H9 (cell line): ENCODE results near the gene CD80. TPM values are rescaled to one million over a fixed set of nuclear protein-coding genes. Genes with fewer than 3 reads are reported as not detected.

Experiments used
- DNase-seq: peaks from one replicate; pipeline ENCODE4 v3.0.0-alpha.2; 2017
- H2AFZ ChIP-seq: one replicate; pipeline ENCODE4 v1.6.1; 2013; ENCODE audit warnings: mild to moderate bottlenecking, low read length, control low read depth, moderate library complexity
- H2AK5ac ChIP-seq: 2 replicates; pipeline ENCODE4 v1.6.1; 2013; ENCODE audit warnings: low read length, control low read depth, mixed read lengths; ENCODE audit not compliant: insufficient read length
- H2BK120ac ChIP-seq: one replicate; pipeline ENCODE4 v1.6.1; 2013; ENCODE audit warnings: low read depth, mild to moderate bottlenecking, low read length, control low read depth, inconsistent platforms; ENCODE audit not compliant: poor library complexity, severe bottlenecking
- H2BK12ac ChIP-seq: 2 replicates; pipeline ENCODE4 v1.6.1; 2013; ENCODE audit warnings: low read length, control low read depth, mixed read lengths, low read depth; ENCODE audit not compliant: insufficient read length
- H2BK15ac ChIP-seq: 2 replicates; pipeline ENCODE4 v1.6.1; 2013; ENCODE audit warnings: low read depth, low read length, control low read depth
- H2BK20ac ChIP-seq: one replicate; pipeline ENCODE4 v1.6.1; 2013; ENCODE audit warnings: low read depth, mild to moderate bottlenecking, low read length, control low read depth, inconsistent platforms; ENCODE audit not compliant: poor library complexity, severe bottlenecking
- H2BK5ac ChIP-seq: 2 replicates; pipeline ENCODE4 v1.6.1; 2013; ENCODE audit warnings: low read length, control low read depth, mixed read lengths; ENCODE audit not compliant: insufficient read length
- H3K14ac ChIP-seq: 2 replicates; pipeline ENCODE4 v1.6.1; 2013; ENCODE audit warnings: low read length, control low read depth; ENCODE audit not compliant: insufficient read depth
- H3K18ac ChIP-seq: 2 replicates; pipeline ENCODE4 v1.6.1; 2013; ENCODE audit warnings: low read depth, mild to moderate bottlenecking, mixed read lengths, low read length, control low read depth; ENCODE audit not compliant: insufficient read length
- H3K23ac ChIP-seq: 2 replicates; pipeline ENCODE4 v1.6.1; 2013; ENCODE audit warnings: low read length, control low read depth, mixed read lengths, low read depth; ENCODE audit not compliant: insufficient read length
- H3K23me2 ChIP-seq: 2 replicates; pipeline ENCODE4 v1.6.1; 2013; ENCODE audit warnings: low read depth, mild to moderate bottlenecking, mixed read lengths, low read length, control low read depth; ENCODE audit not compliant: insufficient read length, poor library complexity, severe bottlenecking
- H3K27ac ChIP-seq: 2 replicates; pipeline ENCODE4 v1.5.1; 2013; ENCODE audit warnings: low read length, control low read depth, mixed read lengths, low read depth; ENCODE audit not compliant: insufficient read length
- H3K27me3 ChIP-seq: 2 replicates; pipeline ENCODE4 v1.6.1; 2013; ENCODE audit warnings: low read length, control low read depth, inconsistent platforms; ENCODE audit not compliant: insufficient read depth
- H3K4ac ChIP-seq: 2 replicates; pipeline ENCODE4 v1.6.1; 2013; ENCODE audit warnings: low read depth, mild to moderate bottlenecking, control low read depth, inconsistent platforms, low read length, moderate library complexity
- H3K4me1 ChIP-seq: 2 replicates; pipeline ENCODE4 v1.6.1; 2013; ENCODE audit warnings: low read length, control low read depth, inconsistent platforms; ENCODE audit not compliant: insufficient read depth
- H3K4me2 ChIP-seq: 2 replicates; pipeline ENCODE4 v1.6.1; 2013; ENCODE audit warnings: low read length, control low read depth, mixed read lengths; ENCODE audit not compliant: insufficient read length, insufficient read depth
- H3K56ac ChIP-seq: 2 replicates; pipeline ENCODE4 v1.6.1; 2013; ENCODE audit warnings: low read depth, mild to moderate bottlenecking, mixed read lengths, low read length, control low read depth; ENCODE audit not compliant: insufficient read length
- H3K79me1 ChIP-seq: 2 replicates; pipeline ENCODE4 v1.6.1; 2013; ENCODE audit warnings: low read depth, mild to moderate bottlenecking, moderate library complexity, low read length, control low read depth, inconsistent platforms; ENCODE audit not compliant: insufficient read depth, poor library complexity, severe bottlenecking
- H3K79me2 ChIP-seq: 2 replicates; pipeline ENCODE4 v1.6.1; 2013; ENCODE audit warnings: low read length, control low read depth, inconsistent platforms; ENCODE audit not compliant: insufficient read depth
- H3K9ac ChIP-seq: 2 replicates; pipeline ENCODE4 v1.6.1; 2013; ENCODE audit warnings: low read length, control low read depth, mixed read lengths; ENCODE audit not compliant: insufficient read length; ENCODE audit errors: extremely low read depth
- H3K9me3 ChIP-seq: one replicate; pipeline ENCODE4 v1.6.1; 2013; ENCODE audit warnings: low read depth, low read length, inconsistent platforms; ENCODE audit not compliant: control insufficient read depth
- H3T11ph ChIP-seq: one replicate; pipeline ENCODE4 v1.6.1; 2013; ENCODE audit warnings: mild to moderate bottlenecking, low read length, control low read depth, inconsistent platforms
- H4K20me1 ChIP-seq: one replicate; pipeline ENCODE4 v1.6.1; 2013; ENCODE audit not compliant: control insufficient read depth, insufficient read length, insufficient read depth
- H4K5ac ChIP-seq: 2 replicates; pipeline ENCODE4 v1.6.1; 2013; ENCODE audit warnings: low read depth, mild to moderate bottlenecking, mixed read lengths, low read length, control low read depth; ENCODE audit not compliant: insufficient read length
- H4K8ac ChIP-seq: replicated peaks from 2 replicates; pipeline ENCODE4 v1.6.1; 2013; ENCODE audit warnings: low read length, control low read depth, mixed read lengths, low read depth; ENCODE audit not compliant: insufficient read length
- H4K91ac ChIP-seq: 2 replicates; pipeline ENCODE4 v1.6.1; 2013; ENCODE audit warnings: low read depth, mild to moderate bottlenecking, moderate library complexity, mixed read lengths, low read length, control low read depth; ENCODE audit not compliant: insufficient read length
- H3K27ac Mint-ChIP-seq, 3 experiments: 2 replicates in 2 of 3; 3 replicates in 1 of 3; pipeline ENCODE4 v1.8.0; 2020 to 2021; ENCODE audit warnings: mixed read lengths in 3 of 3, mild to moderate bottlenecking in 1 of 3, moderate library complexity in 1 of 3
- H3K27me3 Mint-ChIP-seq: 2 replicates; pipeline ENCODE4 v1.8.0; 2021; ENCODE audit warnings: low read depth, mild to moderate bottlenecking, moderate library complexity, mixed read lengths
- H3K36me3 Mint-ChIP-seq, 3 experiments: 2 replicates in 2 of 3; 3 replicates in 1 of 3; pipeline ENCODE4 v1.8.0; 2020 to 2021; ENCODE audit warnings: low read depth in 3 of 3, mixed read lengths in 3 of 3; ENCODE audit not compliant: insufficient read depth in 1 of 3
- H3K4me1 Mint-ChIP-seq, 2 experiments: 2 replicates each; pipeline ENCODE4 v1.8.0; 2020; ENCODE audit warnings: mixed read lengths in 2 of 2
- H3K4me3 Mint-ChIP-seq, 2 experiments: 2 replicates in 1 of 2; 3 replicates in 1 of 2; pipeline ENCODE4 v1.8.0; 2020 to 2021; ENCODE audit warnings: mild to moderate bottlenecking in 2 of 2, mixed read lengths in 2 of 2, moderate library complexity in 1 of 2
- H3K9me3 Mint-ChIP-seq, 2 experiments: 2 replicates in 1 of 2; 3 replicates in 1 of 2; pipeline ENCODE4 v1.8.0; 2020; ENCODE audit warnings: mild to moderate bottlenecking in 2 of 2, mixed read lengths in 2 of 2, moderate library complexity in 1 of 2
- CTCF ChIP-seq: fragments of 200-600 bp; sonication (generic); conservative IDR thresholded peaks from 3 replicates; pipeline ENCODE4 v1.8.0; 2021; ENCODE audit warnings: antibody characterized with exemption, mild to moderate bottlenecking
- WGBS: extraction: QIAGEN DNeasy Blood & Tissue Kit; methylation state at CpG from one replicate; pipeline ENCODE4 v1.1.7; 2013; ENCODE audit warnings: missing lambda C conversion rate, low lambda C conversion rate, mixed read lengths; ENCODE audit not compliant: insufficient read length; ENCODE audit errors: extremely low coverage; 5-methylcytosine and 5-hydroxymethylcytosine counted together
- total RNA-seq: library from RNA; stranded (reverse); gene quantifications from 2 replicates; pipeline ENCODE4 v1.2.1, GENCODE V29; 2021

CD80 gene
- total RNA-seq, 1 experiment from 2014 or later, result not detected

- Mint-ChIP-seq H3K36me3 (peaks cover 10 to 30% (median 22%) of the 10 kb centered on the region in 3 experiments; a peak in 6 of 7 replicates), H3K27ac (no peak overlapping the region), H3K4me3 (no peak overlapping the region; a peak in 1 of 5 replicates), H3K4me1 (no peaks in the 10 kb centered on the region), H3K9me3 (no peaks in the 10 kb centered on the region), H3K27me3 (no peaks in the 10 kb centered on the region)
- H2BK20ac ChIP-seq, result no peak overlapping the region
- H3K4me2 ChIP-seq, result no peak overlapping the region
- H2AFZ ChIP-seq, result no peak overlapping the region
- no peak overlapping the region for H3K23ac ChIP-seq
- no peaks in the 10 kb centered on the region for H3K27me3 ChIP-seq
- no peak overlapping the region for H3K18ac ChIP-seq
- H3K4me1 ChIP-seq, result no peaks in the 10 kb centered on the region
- no peak overlapping the region for H3K14ac ChIP-seq
- no peak overlapping the region for H4K5ac ChIP-seq
- H3K4ac ChIP-seq, result no peak overlapping the region
- no peak overlapping the region for H4K8ac ChIP-seq
- H2BK15ac ChIP-seq, result no peak overlapping the region
- no peak overlapping the region for H3T11ph ChIP-seq
- H4K20me1 ChIP-seq, result no peaks in the 10 kb centered on the region
- H3K9me3 ChIP-seq, result no peaks in the 10 kb centered on the region
- no peaks in the 10 kb centered on the region for H3K79me1 ChIP-seq
- H3K56ac ChIP-seq, result no peak overlapping the region
- H2BK120ac ChIP-seq, result no peak overlapping the region
- no peak for TF ChIP-seq CTCF
- no peak for DNase-seq
- no peaks in the 10 kb centered on the region for H3K79me2 ChIP-seq
- no peak overlapping the region for H3K27ac ChIP-seq
- WGBS, result no CpG with 5 or more reads among the region's 2 CpGs
- no peak overlapping the region for H2AK5ac ChIP-seq
- no peak overlapping the region for H3K9ac ChIP-seq
- H3K23me2 ChIP-seq, result no peaks in the 10 kb centered on the region
- no peak overlapping the region for H4K91ac ChIP-seq
- H2BK12ac ChIP-seq, result no peak overlapping the region
- no peak overlapping the region for H2BK5ac ChIP-seq
Observed at GRCh38 chr3:119485563-119485962, 73.9 kb downstream of the CD80 start.
